OCI-LY7 (cell line): ENCODE results near the gene SERP2.

Experiments
- EZH2phosphoT487 ChIP-seq: fragments of 200-600 bp; sonication (generic); IDR thresholded peaks from 2 replicates; pipeline ENCODE4 v1.6.1; 2018; ENCODE audit warnings: low read depth, borderline replicate concordance, mild to moderate bottlenecking, mixed run types, antibody characterized with exemption, low read length, moderate library complexity, mixed read lengths
- TF ChIP-seq, protein P1 (sequence below): fragments of 200-600 bp; sonication (generic); conservative IDR thresholded peaks from 2 replicates; pipeline ENCODE4 v1.5.1; 2014; ENCODE audit warnings: mild to moderate bottlenecking, antibody characterized with exemption, low read length, moderate library complexity, mixed read lengths

DNA sequence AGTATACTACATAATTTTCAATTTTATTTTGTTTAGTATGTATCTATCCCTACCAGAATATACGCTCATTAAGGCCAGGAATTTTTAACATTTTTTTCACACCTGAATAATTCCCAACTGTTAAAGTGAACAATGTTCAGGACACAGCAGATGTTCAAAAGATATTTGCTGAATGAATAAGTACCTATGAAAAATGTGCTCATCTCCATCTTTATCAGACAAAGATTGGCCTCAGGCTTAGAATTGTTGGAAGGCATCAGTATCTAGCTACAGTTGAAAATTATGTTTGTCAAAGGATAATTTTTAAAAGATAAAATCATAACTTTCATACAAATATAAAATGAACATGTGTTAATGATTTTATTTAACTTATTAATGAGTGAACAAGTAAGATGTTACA lies 30.9 kb upstream of the SERP2 start:
- TF ChIP-seq, protein P1, sequence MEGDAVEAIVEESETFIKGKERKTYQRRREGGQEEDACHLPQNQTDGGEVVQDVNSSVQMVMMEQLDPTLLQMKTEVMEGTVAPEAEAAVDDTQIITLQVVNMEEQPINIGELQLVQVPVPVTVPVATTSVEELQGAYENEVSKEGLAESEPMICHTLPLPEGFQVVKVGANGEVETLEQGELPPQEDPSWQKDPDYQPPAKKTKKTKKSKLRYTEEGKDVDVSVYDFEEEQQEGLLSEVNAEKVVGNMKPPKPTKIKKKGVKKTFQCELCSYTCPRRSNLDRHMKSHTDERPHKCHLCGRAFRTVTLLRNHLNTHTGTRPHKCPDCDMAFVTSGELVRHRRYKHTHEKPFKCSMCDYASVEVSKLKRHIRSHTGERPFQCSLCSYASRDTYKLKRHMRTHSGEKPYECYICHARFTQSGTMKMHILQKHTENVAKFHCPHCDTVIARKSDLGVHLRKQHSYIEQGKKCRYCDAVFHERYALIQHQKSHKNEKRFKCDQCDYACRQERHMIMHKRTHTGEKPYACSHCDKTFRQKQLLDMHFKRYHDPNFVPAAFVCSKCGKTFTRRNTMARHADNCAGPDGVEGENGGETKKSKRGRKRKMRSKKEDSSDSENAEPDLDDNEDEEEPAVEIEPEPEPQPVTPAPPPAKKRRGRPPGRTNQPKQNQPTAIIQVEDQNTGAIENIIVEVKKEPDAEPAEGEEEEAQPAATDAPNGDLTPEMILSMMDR: no peak
- no peak for TF ChIP-seq EZH2phosphoT487
